ENCODE data around the gene ATG10.

ATG10 gene

DNA sequence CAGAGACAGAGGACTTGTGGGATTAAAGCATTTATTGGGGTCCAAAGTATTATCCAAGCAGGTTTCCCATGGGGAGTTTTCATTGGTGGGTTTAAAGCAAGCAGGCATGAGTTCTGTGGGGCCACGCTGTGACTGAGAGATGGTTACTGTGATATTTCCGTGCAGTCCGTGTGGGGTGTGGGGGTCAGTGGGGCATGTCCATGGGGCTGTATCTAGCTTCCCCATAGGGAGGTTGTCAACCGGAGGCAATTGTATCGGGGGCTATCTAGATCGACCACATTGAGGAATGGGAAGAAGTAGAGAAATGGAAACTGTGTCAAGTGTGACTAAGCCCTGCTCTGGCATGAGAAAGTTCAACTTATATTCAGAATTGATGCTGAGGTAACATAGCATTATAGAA, 313.4 kb downstream of the ATG10 start:
- DNase-seq = no peak

DNA sequence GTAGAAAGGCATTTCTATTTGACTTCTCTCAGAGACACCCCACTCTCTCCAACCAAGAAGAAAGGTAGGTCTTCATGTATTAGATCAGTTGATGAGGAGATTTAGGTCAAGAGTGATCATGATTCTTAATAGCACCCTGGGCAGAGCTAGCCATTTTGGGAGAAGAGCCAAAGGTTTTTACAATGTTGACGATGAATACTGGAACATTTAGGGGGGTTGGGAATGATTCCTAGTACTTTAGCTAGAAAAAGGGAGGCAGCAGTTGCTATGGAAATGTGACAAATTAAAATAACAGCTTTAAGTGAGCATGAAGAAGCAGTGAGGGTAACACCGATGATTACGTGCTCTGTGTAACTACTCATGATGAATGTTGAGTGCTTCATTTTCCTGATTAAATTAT, 315.8 kb downstream of the ATG10 start:
- no peak for DNase-seq

DNA sequence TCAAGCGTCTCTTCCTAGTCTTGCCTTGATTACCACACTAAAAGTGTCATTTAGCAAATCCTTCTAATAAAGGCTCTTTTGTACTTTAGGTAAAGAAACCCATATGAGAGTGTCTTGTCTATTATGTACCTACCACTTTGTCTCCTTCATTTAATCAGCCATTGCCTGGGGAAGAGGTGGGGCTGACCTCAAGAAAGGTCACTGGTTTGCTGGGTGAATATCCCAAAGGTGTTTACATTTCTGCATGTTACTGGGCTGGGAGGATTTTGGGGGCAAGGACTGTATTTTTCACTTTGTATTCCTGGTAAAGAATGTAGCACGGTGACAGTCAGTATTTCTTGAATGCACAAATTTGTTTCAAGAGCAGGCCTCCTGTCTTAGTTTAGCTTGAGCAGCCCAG, 318.2 kb downstream of the ATG10 start:
- no peak for DNase-seq

DNA sequence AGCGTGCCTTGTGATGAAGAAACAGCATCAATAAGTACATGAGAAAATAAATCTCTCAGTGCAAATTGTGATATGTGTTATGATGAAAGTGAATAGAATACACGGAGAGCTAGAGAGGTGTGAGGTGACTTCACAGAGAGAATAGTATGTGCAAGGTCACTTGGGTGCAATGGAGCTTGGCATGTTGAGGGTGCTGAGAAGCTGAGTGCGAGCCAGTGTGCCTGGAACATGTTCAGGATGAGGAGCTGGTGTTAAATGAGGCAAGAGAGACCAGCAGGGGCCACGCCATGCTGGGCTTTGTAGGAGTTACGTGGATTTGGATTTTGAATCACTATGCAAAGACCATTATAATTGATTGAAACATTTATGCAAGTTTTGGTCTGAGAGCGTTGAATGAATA, 319.1 kb downstream of the ATG10 start:
- no peak for DNase-seq

DNA sequence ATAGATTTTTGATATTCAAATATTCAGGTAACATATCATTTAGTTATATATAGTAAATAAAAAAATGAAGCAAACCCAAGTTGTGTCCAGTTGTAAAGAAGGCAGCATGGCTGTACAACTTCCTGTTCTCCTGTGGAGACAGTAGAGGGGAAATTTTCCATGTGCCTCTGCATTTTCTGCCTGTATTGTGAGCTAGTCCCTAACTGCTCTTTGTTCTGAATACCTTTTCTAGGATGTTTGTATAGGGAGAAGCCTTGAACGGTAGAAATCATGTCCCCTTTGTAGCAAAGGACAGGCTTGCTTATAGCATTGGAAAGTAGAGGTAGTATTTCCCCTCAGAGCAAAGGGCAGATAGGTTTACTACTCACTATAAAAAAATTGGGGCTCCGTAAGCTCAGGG, 319.6 kb downstream of the ATG10 start:
- DNase-seq = no peak

DNA sequence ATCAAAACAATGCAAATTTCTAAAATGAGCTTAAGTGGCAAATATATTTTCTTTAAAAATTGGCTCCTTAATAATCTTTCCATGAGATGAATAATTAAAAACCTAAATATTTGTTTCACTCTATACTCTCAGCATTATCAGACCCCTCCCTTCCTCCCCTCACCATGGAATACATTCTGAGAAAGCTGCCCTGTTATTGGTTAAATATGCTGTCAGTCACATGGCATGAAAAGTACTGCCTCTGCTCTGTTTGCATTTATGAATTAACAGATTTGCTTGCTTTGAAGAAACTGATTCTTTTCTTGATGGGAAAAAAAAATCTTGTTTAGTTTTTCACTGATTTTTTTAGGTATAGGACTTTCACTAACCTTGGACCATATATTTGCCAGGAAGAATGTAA, 323.3 kb downstream of the ATG10 start:
- peak; percentile 26 for DNase-seq

DNA sequence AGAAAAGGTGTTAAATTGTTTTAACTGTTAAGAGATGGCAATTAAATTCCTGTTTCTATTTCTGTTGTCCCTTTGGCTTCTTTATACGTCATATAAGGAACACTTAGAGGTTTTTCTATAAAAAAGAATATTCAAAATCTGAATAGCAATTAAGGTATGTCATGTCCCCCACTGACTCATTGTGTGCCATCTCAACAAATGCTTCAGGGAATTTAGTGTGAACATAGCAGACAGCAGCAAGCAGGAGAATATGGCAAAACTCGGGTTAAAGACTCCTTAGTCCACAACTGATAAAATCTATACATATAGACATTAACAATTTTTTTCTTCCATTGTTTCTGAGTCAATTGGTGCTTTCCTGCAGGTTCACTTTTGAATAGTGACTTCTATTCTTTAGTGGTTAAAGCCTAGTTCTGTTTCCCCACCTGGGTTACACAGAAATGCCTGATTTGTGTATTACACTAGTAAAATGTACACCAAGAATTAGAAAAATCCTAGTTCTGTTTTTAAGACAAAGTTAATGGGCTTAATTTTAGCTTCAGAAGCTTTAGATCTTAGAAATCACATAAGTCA, 324.2 kb downstream of the ATG10 start:
- no peak for DNase-seq

DNA sequence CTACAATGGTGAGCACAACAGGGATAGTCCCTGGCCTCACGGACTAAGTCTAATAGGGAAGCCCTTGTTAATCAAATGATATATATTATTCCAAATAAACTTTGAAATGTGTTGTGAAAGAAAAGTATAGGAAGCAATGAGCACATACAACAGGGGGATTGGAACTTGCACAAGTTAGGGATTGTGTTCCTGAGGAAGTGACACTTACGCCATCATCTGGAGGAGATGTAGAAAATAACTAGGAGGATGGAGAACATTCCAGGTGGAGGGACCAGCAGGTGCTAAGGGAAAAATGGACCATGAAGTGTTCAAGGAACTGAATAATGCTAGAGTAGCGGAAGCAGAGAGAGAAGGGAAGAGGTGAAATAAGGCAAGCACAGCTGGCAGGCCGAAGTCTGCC, 325.1 kb downstream of the ATG10 start:
- no peak for DNase-seq

DNA sequence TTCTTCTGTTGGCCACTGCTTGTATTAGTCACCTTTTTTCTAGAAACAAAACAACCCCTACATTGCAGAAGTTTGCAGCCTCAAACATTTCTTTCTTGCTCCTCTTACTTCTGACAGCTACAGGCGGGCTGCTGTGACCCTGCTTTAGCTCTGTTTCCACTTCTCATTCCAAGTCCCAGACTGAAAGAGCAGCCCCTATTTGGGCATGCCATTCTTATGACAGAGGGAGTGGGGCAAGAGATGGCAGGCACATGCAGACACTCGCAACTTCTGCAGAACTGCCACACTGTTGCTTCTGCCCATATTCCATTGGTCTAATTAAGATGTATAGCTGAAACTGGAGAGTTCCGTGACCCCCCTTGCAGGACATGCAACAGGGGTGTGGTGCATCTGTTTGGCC, 325.9 kb downstream of the ATG10 start:
- no peak for DNase-seq

DNA sequence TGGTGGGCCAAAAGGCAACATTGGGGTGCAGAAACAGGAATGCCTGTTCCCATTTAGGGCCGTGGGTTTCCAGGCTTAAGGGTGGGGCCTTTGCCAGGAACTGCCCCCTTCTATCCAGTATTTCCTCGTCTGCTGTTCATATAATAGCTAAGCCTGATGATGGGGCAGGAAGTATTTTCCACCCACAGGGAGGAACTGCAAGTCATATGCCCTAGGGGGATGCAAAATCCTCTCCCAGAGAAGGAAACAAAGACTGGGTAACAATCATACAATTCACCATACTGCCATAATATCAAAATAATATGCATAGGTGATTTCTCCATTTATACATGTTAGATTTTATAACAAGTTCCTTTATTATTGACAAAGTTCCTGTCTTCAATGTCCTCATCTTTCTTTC, 326.8 kb downstream of the ATG10 start:
- DNase-seq = no peak

DNA sequence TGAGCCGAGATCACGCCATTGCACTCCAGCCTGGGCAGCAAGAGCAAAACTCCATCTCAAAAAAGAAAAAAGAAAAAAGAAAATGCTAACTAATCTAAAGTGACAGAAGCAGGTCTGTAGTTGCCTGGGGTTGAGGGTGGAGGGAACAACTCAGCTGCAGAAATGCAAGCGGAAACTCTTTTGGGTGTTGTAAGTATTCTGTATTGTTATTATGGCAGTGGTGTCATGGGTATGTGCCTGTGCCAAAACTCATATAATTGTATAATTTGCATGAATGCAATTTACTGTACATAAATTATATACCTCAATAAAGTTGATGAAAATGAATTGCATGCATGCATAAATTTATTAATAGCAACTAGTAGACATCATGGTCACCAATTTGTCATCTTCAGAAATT, 329.4 kb downstream of the ATG10 start:
- no peak for DNase-seq
